Vagina (tissue), 2 donors: ENCODE data around the gene CBFA2T2.

Source experiments
- POLR2A ChIP-seq, 2 donors: fragments of 450-650 bp; IDR thresholded peaks; one replicate each; pipeline ENCODE4 v1.6.1; 2017; ENCODE audit warnings: antibody characterized with exemption in 2 of 2, mild to moderate bottlenecking in 2 of 2, moderate library complexity in 2 of 2
- TF ChIP-seq, protein P1 (sequence below), 3 experiments: fragments of 450-650 bp in 2 of 3; fragments of 200-600 bp in 1 of 3; sonication (generic) in 1 of 3; IDR thresholded peaks; one replicate each; pipeline ENCODE4 v1.5.1; 2017 to 2019; ENCODE audit warnings: antibody characterized with exemption in 3 of 3, mild to moderate bottlenecking in 2 of 3, moderate library complexity in 2 of 3

- TF ChIP-seq, protein P1, sequence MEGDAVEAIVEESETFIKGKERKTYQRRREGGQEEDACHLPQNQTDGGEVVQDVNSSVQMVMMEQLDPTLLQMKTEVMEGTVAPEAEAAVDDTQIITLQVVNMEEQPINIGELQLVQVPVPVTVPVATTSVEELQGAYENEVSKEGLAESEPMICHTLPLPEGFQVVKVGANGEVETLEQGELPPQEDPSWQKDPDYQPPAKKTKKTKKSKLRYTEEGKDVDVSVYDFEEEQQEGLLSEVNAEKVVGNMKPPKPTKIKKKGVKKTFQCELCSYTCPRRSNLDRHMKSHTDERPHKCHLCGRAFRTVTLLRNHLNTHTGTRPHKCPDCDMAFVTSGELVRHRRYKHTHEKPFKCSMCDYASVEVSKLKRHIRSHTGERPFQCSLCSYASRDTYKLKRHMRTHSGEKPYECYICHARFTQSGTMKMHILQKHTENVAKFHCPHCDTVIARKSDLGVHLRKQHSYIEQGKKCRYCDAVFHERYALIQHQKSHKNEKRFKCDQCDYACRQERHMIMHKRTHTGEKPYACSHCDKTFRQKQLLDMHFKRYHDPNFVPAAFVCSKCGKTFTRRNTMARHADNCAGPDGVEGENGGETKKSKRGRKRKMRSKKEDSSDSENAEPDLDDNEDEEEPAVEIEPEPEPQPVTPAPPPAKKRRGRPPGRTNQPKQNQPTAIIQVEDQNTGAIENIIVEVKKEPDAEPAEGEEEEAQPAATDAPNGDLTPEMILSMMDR (IDR thresholded peaks at IDR 0.05): no peak
- no peak for TF ChIP-seq POLR2A (IDR thresholded peaks at IDR 0.05)
Measured at GRCh38 chr20:33578510-33578909, 88.6 kb downstream of the CBFA2T2 start.
